CD4-positive, alpha-beta T cell treated with Interferon alpha-2 for 1 hour (primary cell): ENCODE results near the gene RRP1.

ENCODE experiments used
- DNase-seq, 2 donors: peaks; one replicate each; pipeline ENCODE4 v3.0.0-alpha.2; 2020 to 2022

RRP1 gene

DNA sequence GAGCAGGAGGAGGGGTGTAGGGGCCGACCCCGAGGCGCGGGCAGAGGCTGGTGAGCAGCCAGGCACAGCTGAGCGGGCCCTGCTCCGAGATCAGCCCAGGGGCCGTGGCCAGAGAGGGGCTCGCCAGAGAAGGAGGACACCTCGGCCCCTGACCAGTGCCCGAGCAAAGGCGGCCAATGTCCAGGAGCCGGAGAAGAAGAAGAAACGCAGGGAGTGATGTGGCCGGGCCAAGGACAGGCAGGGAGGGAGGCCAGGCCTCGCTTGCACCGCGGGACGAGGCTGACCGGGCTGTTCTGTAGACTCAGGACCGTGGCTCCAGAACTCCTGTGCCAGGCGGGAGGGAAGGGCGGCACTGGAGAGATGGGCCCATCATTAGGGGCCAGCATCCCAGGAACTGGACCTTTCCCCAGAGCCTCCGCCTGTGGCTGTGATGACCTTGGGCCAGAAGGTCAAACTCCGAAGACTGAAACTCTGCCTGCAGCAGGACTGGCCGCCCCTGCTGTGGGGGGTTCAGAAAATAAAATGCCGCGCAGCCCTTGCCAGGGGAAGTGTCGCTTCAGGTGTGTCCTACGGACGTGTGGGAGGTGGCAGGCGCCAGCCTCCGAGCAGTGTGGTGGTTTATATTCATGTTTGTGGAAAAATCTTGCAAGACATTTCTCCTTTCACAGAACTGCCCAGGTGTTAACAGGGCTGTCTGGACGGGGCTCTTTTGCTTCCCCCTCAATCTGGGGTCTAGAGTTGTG lies 14.4 kb downstream of the RRP1 start:
- no peak for DNase-seq

DNA sequence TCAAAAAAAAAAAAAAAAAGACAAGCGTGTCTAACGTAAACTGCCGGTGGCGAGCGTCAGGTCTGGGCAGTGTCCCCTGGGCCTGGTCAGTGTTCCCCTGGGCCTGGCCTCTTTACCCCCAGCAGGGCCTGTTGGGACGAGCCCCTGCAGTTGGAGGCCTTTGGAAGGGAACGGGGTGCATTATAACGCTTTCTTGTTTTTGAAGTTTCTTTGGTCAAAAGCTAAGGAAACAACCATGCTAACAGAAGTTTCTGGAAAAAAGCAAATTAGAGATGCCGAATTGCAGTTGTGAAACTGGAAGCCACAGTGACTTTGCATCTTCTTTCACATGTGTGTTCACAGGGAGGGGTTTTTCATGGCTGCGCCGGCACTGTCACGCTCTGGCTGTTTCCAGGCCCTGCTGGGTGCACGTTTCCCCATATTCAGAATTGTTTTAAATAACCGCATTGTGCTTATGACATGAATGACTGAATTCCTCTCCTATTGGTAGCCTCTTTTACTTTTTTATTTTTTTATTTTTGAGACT lies 16.0 kb downstream of the RRP1 start:
- peak; percentile 28 to 81 for DNase-seq

DNA sequence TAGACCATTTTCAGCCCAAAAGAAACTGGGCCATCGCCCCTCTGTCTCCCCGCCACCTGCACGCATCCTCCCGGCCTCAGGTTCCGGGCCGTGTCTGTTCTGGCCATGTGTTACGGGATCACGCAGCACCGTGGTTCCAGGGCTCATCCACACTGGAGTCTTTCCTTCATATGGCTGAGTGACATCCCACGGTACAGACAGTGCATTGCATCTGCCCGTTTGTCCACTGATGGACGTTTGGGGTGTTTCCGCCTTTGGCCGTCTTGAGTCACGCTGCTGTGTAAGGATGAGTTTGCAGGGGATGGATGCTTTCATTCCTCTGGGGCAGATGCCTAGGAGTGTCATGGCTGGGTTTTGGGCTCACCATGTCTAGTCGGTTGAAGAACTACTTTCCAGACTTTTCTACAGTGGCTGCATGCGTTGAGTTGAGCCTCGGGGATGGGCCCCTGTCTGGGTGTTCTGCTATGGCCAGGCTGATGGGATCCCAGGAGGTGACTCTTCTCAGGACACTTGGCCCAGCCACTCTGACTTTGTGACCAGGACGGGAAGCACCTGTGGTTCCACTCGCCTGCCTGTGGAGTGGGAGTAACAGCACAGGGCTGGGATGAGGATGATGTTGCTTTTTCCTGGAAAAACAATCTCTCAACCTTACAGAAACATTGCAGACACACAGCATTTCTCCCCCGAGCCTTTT lies 16.8 kb downstream of the RRP1 start:
- DNase-seq = no peak

GRCh38 chr21:43808367-43808766 lies 19.0 kb downstream of the RRP1 start:
- no peak for DNase-seq

DNA sequence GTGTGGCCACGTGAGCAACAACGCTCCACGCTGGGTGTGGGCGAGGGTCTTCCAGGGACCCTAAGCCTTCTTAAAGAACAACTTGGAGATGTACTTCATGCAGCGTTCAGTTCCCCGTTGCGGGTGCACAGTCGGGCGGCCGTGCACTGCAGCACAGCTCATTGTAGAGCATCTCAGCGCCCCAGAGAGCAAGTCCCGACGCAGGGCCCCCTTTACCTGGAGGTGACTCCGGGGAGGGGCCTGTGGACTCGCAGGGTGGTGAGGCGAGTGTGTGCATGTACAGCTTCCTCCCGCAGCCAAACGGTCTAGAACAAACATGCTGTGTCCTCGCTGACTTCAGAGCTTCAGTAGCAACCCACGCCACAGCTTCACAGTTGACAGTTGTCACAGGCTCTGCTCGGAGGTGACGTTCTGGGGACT lies 19.5 kb downstream of the RRP1 start:
- no peak for DNase-seq

DNA sequence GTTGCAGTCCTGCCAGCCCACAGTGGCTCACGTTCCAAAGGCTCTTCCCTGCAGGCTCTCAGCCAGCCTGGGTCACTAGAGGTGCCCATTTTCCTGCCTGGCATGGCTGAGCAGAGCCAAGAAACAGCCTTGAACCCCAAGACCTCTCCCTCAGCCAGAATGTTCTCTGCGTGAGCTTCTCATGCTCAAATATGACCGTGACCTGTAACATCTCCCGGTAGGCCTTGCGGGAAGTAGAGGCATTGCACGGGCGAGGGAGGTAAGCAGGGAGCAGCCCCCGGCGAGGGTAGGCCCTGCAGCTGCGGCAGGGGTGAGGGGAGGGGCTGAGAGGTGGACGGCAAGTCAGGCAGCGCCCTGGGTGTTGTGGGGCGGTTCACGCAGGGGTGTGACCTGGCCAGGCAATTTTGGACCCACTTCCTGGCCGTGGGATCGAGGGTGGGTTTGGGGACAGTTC lies 20.0 kb downstream of the RRP1 start:
- no peak for DNase-seq

DNA sequence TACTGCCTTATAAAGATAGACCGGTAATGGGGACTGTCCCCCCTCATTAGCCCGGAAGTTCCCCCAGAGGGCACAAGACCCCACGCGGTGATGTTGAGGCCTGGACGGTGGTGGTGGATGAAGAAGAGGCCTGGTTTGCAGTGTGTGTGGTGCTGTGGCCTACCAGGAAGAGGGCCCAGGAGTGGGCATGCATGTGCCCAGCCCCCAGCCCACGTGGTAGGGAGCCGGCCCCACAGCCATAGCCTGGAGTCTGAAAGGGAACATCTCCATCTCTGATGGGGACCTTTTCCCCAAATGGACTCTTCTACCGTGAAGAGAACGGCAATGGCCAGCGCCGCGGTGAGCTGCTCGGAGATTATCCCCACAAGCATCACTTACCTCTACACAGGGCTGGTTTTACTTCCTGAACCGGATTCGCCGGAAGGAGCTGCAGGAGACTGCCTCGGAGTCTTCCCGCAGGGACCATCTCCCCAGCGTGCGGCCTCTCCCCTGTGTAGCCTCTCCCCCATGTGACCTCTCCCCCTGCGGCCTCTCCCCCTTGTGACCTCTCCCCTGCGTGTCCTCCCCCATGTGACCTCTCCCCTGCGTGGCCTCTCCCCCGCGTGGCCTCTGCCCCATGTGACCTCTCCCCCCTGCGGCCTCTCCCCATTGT lies 20.6 kb downstream of the RRP1 start:
- DNase-seq = no peak

DNA sequence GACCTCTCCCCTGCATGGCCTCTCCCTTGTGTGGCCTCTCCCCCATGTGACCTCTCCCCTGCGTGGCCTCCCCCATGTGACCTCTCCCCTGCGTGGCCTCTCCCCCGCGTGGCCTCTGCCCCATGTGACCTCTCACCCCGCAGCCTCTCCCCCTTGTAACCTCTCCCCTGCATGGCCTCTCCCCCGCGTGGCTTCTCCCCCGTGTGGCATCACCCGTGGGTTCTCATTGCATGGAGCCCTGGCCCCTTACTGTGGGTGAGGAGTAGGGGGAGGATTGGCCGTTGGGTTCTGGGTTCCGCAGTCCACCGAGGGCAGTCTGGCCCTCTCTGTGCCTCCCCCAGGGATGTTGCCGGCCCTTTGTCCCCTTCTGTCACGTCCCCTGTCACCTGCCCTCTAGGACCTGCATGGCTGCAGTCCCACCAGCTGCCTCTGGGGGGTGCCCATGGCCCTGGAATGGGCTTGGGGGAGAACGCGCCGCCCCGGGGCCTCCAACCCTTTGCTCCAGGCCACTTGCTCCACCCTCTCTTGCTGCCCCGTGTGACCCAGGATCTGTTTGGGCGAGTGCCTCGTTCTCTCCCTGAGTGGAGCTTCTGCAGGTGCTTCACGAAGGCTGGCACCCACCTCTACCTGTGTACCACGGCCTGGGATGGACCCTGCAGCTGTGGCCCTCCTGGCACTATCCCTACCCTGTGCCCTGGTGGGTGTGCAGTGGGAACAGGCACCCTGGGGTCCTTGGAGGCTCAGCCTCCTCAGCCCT lies 21.3 kb downstream of the RRP1 start:
- DNase-seq = peak; percentile 83 to 88

GRCh38 chr21:43811262-43812105 lies 22.1 kb downstream of the RRP1 start:
- DNase-seq = no peak

- no peak for DNase-seq
Observed at GRCh38 chr21:43812139-43812821, 22.9 kb downstream of the RRP1 start.

DNA sequence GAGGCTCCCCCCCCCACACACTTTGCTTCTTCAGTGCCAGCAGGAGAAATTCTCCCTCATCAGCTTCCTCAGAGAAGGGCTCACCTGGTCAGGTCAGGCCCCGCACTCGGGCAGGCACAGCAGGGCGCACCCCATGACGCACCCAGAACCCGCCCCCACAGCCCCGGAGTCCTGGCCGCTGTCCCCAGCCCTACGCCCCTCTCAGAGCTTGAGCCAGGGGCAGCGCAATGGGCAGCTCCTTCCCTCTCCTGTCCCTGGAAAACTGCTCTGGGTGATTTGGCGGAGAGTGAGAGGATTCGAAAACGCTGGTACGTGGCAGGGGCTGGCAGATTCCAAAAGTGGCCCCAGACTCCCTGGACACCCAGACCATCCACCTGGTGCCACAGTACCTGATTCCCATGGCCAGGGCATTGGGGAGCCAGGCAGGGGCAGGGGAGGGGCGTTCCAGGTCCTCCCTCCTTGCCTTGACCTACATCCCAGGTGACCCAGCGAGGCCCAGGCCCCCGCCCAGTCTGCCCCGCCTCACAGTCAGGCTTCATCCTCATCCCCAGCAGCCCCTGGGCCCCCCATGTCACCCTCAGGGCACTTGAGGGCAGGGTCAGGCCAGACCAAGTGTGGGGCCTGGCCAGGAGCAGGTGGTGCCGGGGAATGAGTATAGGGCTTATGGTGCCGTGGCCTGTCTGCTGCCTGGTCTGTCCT lies 23.7 kb downstream of the RRP1 start:
- DNase-seq = no peak

DNA sequence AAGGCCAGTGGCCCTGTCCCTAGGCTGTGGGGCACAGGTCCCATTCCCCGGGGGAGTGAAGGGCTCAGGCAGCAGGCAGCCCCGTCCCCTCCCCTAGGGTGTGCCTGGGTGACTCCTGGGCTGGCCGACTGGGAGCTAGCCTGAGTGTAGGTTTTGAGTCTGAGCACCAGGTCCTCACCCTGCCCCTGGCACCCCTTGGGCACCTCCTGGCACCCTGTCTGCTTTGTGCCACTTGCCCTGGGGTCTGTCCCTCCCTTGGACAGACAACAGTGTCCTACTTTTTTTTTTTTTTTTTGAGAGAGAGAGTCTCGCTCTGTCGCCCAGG lies 24.2 kb downstream of the RRP1 start:
- no peak for DNase-seq

GRCh38 chr21:43814215-43815106 lies 25.1 kb downstream of the RRP1 start:
- no peak for DNase-seq

DNA sequence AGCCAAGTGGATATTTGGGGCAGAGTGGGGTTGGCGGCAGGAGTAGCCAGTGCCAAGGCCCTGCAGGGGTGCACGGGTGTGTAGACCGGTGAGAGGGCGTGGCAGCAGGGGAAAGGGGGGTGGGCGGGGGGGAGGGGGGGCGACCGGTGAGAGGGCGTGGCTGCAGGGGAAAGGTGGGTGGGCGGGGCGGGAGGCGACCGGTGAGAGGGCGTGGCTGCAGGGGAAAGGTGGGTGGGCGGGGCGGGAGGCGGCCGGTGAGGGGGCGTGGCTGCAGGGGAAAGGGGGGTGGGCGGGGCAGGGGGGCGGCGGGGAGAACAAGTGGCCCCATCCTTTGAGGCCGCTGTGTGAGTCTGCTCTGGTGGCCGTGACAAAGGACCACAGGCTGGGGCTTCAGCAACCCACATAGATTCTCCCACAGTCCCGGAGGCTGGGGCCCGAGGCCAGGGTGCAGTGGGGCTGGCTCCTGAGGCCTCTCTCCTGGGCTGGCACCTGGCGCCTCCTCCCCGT lies 25.8 kb downstream of the RRP1 start:
- no peak for DNase-seq

DNA sequence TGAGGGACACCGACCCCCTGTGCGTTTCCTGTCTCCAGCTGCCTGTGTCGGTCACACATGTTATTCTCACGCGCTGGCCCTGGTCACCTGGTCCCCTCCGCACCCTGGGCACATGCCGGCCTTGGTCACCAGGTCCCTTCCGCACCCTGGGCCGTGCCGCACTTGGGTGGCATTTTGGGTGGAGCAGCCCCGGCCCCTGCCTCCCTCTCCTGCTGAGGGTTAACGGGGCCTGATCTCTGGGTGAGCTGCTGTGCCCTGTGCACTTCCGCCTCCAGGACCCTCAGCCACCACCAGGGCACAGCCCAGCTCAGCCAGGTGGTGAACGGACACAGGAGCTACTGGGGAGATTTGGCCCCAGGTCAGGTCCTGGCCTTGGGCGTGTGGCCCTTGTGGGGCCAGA lies 26.6 kb downstream of the RRP1 start:
- no peak for DNase-seq

DNA sequence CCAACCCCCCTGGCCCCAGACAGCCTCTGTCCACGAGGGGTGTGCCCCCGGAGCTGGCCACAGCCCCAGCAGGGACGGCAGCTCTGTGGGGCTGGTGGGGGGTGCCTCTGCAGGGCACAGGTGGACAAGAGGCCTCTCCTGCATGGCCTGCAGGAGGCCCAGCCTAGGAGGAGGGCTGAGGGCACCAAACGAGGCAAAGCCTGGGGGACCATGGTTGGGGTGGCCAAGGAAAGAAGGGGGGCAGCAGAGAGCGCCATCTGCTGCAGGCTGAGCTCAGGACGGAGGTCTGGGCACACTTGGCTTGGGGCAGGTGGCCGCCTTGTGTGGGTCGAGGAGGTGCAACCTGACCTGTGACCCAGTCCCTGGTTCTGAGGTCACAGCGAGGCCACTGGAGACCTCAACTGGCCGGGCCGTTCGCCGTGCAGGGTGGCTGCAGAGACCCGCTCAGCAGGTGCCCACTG lies 27.3 kb downstream of the RRP1 start:
- DNase-seq = no peak

DNA sequence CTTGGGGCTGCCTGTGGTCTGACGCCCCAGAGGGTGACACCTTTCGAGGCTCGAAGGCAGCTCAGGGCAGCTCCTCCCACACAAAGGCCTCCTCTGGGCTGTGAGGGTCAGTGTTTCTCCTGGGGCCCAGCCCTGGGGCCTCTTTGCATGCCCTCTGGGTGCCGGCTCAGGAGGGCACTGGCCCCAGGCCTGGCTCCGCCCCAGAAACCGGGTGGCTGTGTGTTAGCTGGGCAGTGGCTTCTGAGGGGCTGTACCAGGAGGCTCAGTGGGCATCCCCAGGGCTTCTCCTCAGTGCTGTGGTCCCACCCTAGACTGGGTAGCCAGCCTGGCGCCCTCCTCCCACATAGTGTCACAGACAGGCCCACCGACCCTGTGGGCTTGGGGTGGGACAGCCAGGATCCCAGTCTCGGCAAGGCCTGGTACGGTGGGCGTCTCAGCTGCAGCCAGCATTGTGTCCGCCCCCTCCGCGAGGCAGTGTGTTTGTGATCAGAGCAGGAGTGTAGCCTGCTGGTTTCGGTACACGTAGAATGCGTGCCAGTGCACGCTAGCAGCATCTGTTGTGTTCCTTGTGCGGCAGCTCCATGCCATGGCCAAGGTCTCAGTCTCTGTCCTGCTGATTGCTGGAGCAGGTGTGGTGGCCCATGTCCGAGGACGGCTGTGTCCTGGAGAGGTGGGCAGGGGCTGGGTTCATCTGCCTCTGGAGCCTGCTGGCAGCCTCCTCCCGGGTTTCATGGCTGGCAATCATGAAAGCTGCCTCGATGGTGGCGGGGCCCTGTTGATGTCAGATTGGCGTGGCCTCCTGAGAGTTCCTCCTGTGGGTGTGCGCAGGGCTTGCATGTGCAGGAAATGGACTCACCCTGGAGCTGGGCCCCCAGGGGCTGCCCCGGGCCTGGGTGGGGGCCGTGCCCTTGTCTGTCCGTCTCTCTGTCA lies 28.0 kb downstream of the RRP1 start:
- no peak for DNase-seq

GRCh38 chr21:43818685-43819084 lies 29.3 kb downstream of the RRP1 start:
- DNase-seq = no peak
